Keratinocyte (primary cell): ENCODE measurements around the gene DNAJA4.

Source experiments
- CTCF ChIP-seq, 3 experiments: IDR thresholded peaks in 1 of 3; conservative IDR thresholded peaks in 1 of 3; optimal IDR thresholded peaks in 1 of 3; 2 replicates in 2 of 3; 3 replicates in 1 of 3; pipeline versions ENCODE3 to v1.5.1; 2011; ENCODE audit warnings: low read length in 3 of 3, mild to moderate bottlenecking in 3 of 3, moderate library complexity in 2 of 3, control low read depth in 1 of 3, inconsistent platforms in 1 of 3; ENCODE audit not compliant: insufficient read depth in 2 of 3; ENCODE audit errors: extremely low read depth in 1 of 3
- EZH2 ChIP-seq: IDR thresholded peaks from one replicate; pipeline ENCODE4 v1.6.1; 2012; ENCODE audit warnings: inconsistent platforms, mild to moderate bottlenecking, low read length, moderate library complexity

- TF ChIP-seq CTCF (optimal IDR thresholded peaks at IDR 0.05 in 1 of 3, IDR thresholded peaks at IDR 0.05 in 1 of 3, conservative IDR thresholded peaks at IDR 0.05 in 1 of 3; ENCODE audit: extremely low read depth in 1 of 3, insufficient read depth in 2 of 3, low read length in 3 of 3), result no peak
- TF ChIP-seq EZH2, result no peak
Measured at GRCh38 chr15:78237146-78237545, 27.2 kb upstream of the DNAJA4 start.
